ENCODE measurements around the gene UBE2H.

UBE2H gene

GRCh38 chr7:129807863-129808262, 144.9 kb downstream of the UBE2H start:
- POLR2A ChIA-PET, result no interaction called here
- no peak for DNase-seq (ENCODE audit: extremely low spot score)
- CTCF ChIA-PET, result interaction anchor here (0.7 kb wide), 1 partner anchor 17 kb away, joined by 4 read pairs; no protein-coding TSS in a partner anchor
- TF ChIP-seq HDGF (IDR thresholded peaks at IDR 0.05; ENCODE audit: borderline replicate concordance) (no peak), LEF1 (IDR thresholded peaks at IDR 0.05; ENCODE audit: borderline replicate concordance) (no peak), SUZ12 (IDR thresholded peaks at IDR 0.05) (no peak), ELF4 (IDR thresholded peaks at IDR 0.05) (no peak), L3MBTL2 (conservative IDR thresholded peaks at IDR 0.05) (no peak), NFRKB (IDR thresholded peaks at IDR 0.05) (no peak), ARNT (IDR thresholded peaks at IDR 0.05) (no peak), ZNF384 (IDR thresholded peaks at IDR 0.05) (no peak), FOXK2 (IDR thresholded peaks at IDR 0.05) (no peak), TARDBP (IDR thresholded peaks at IDR 0.05) (no peak), SP1 (IDR thresholded peaks at IDR 0.05) (no peak), FOXM1 (IDR thresholded peaks at IDR 0.05; ENCODE audit: borderline replicate concordance) (no peak), PKNOX1 (IDR thresholded peaks at IDR 0.05) (no peak), FOXA1 (IDR thresholded peaks at IDR 0.05) (no peak), BHLHE40 (IDR thresholded peaks at IDR 0.05; ENCODE audit: borderline replicate concordance) (no peak), CTBP1 (IDR thresholded peaks at IDR 0.05; ENCODE audit: borderline replicate concordance) (no peak)

DNA sequence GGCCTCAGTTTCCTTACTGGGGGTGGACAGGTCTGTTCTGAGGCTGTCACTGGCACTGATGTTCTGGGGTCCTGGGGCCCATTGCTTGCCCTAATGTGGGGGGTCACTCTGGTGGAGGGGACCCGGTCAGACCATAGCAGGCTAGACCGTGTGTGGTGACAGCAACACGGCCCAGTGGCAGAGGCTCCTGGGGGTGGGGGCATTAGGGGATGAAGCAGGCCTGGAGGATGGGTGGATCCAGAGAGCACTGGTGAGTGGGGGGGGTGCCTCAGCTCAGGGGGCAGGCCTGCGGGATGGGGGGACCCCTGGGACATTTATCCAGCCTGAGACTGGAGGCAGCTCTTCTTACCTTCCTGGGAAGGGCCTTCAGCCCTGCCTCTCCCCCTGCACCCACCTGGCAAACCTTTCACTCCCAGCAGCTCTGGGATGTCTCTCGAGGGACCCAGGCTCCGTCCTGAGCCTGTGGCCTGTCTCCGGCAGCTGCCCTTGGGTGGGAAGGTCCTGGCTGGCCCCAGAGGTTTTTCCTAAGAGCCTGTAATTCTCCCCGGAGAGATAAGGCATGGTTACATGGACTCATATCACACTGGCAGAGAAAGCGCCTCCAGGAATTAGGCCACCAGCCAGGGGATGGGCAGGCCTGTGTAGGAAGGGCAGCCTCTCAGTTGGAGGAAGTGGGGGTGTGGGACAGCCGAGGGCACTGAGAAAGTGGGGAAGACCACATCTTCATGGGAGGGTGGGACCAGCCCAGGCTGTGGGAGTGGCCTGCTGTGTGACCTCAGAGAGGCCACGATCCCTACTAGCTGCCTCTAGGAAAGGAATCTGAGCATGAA, 147.7 kb downstream of the UBE2H start:
- POLR2A ChIA-PET, result interaction anchor here (2.5 kb wide), 1 partner anchor 20 kb away, joined by 5 read pairs; no protein-coding TSS in a partner anchor
- CTCF ChIA-PET, result interaction anchor here (1.2 kb wide), 1 partner anchor 20 kb away, joined by 3 read pairs; no protein-coding TSS in a partner anchor
- DNase-seq (ENCODE audit: extremely low spot score), result no peak
- TF ChIP-seq SUZ12 (IDR thresholded peaks at IDR 0.05), result no peak
- no peak for TF ChIP-seq FOXM1 (IDR thresholded peaks at IDR 0.05; ENCODE audit: borderline replicate concordance)
- no peak for TF ChIP-seq FOXK2 (IDR thresholded peaks at IDR 0.05)
- no peak for TF ChIP-seq BHLHE40 (IDR thresholded peaks at IDR 0.05; ENCODE audit: borderline replicate concordance)
- no peak for TF ChIP-seq L3MBTL2 (conservative IDR thresholded peaks at IDR 0.05)
- TF ChIP-seq ELF4 (IDR thresholded peaks at IDR 0.05), result no peak

- TF ChIP-seq ELF4 (IDR thresholded peaks at IDR 0.05) (no peak), LEF1 (IDR thresholded peaks at IDR 0.05; ENCODE audit: borderline replicate concordance) (no peak)
- ChIA-PET POLR2A (interaction anchor here (2.5 kb wide), 1 partner anchor 20 kb away, joined by 5 read pairs; no protein-coding TSS in a partner anchor), CTCF (no interaction called here)
- no peak for DNase-seq (ENCODE audit: extremely low spot score)
These were observed 148.5 kb downstream of the UBE2H start for GRCh38 chr7:129804111-129804889.

- CTCF ChIA-PET, result no interaction called here
These were observed 149.1 kb downstream of the UBE2H start for GRCh38 chr7:129803546-129804081.

DNA sequence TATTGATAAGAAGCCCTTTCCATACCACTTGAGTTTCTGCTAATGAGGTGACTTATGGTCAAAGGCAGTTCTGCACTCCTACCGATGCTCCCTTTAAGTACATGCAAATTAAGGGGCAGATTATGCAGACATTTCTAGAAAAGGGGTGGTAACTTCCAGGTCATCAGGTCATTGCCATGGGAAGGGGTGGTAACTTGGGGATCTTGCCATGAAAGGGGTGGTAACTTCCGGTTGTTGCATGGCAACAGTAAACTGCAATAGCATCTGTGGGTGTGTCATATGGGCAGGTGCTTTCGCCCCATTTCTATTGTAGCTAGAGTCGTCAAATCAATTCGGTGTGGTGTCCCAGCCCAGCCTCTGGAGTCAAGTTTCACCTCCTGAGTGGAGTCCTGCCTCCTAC, 150.9 kb downstream of the UBE2H start:
- no peak for TF ChIP-seq SP1 (IDR thresholded peaks at IDR 0.05)
- TF ChIP-seq CTBP1 (IDR thresholded peaks at IDR 0.05; ENCODE audit: borderline replicate concordance), result no peak
- TF ChIP-seq PKNOX1 (IDR thresholded peaks at IDR 0.05), result no peak
- TF ChIP-seq HDGF (IDR thresholded peaks at IDR 0.05; ENCODE audit: borderline replicate concordance), result no peak
- TF ChIP-seq NFRKB (IDR thresholded peaks at IDR 0.05), result no peak
- no peak for TF ChIP-seq L3MBTL2 (conservative IDR thresholded peaks at IDR 0.05)
- TF ChIP-seq FOXA1 (IDR thresholded peaks at IDR 0.05), result no peak
- TF ChIP-seq BHLHE40 (IDR thresholded peaks at IDR 0.05; ENCODE audit: borderline replicate concordance), result no peak
- no peak for TF ChIP-seq SUZ12 (IDR thresholded peaks at IDR 0.05)
- no peak for TF ChIP-seq FOXM1 (IDR thresholded peaks at IDR 0.05; ENCODE audit: borderline replicate concordance)
- no peak for TF ChIP-seq ZNF384 (IDR thresholded peaks at IDR 0.05)
- TF ChIP-seq TARDBP (IDR thresholded peaks at IDR 0.05), result no peak
- TF ChIP-seq ARNT (IDR thresholded peaks at IDR 0.05), result no peak
- no peak for TF ChIP-seq FOXK2 (IDR thresholded peaks at IDR 0.05)
- TF ChIP-seq ELF4 (IDR thresholded peaks at IDR 0.05), result no peak
- no peak for TF ChIP-seq LEF1 (IDR thresholded peaks at IDR 0.05; ENCODE audit: borderline replicate concordance)
- POLR2A ChIA-PET, result no interaction called here
- CTCF ChIA-PET, result no interaction called here
- no peak for DNase-seq (ENCODE audit: extremely low spot score)

More at GRCh38 chr7:129803546-129804081, 149.1 kb downstream of the UBE2H start:
- no peak for DNase-seq (ENCODE audit: extremely low spot score)
- POLR2A ChIA-PET, result interaction anchor here (2.5 kb wide), 1 partner anchor 21 kb away, joined by 5 read pairs; no protein-coding TSS in a partner anchor
- no peak for TF ChIP-seq PKNOX1 (IDR thresholded peaks at IDR 0.05)
- TF ChIP-seq NFRKB (IDR thresholded peaks at IDR 0.05), result no peak
- TF ChIP-seq SP1 (IDR thresholded peaks at IDR 0.05), result no peak
- no peak for TF ChIP-seq FOXK2 (IDR thresholded peaks at IDR 0.05)
- no peak for TF ChIP-seq CTBP1 (IDR thresholded peaks at IDR 0.05; ENCODE audit: borderline replicate concordance)
- no peak for TF ChIP-seq TARDBP (IDR thresholded peaks at IDR 0.05)
- no peak for TF ChIP-seq FOXM1 (IDR thresholded peaks at IDR 0.05; ENCODE audit: borderline replicate concordance)
- TF ChIP-seq ELF4 (IDR thresholded peaks at IDR 0.05), result no peak
- no peak for TF ChIP-seq FOXA1 (IDR thresholded peaks at IDR 0.05)
- TF ChIP-seq HDGF (IDR thresholded peaks at IDR 0.05; ENCODE audit: borderline replicate concordance), result no peak
- no peak for TF ChIP-seq ARNT (IDR thresholded peaks at IDR 0.05)
